NCI-H2227 (cell line): Measurements from ENCODE around the gene RPS18.
A peak's percentile ranks its signal among the peaks of the same experiment; 100 is the strongest.

Experiments used
- DNase-seq: peaks from one replicate; lab custom pipeline; 2025; ENCODE audit not compliant: unreplicated experiment; lab: John Stamatoyannopoulos, UW

Gene RPS18

GRCh38 chr6:33314515-33314942, 42.7 kb downstream of the RPS18 start:
- peak; percentile 83 for DNase-seq

GRCh38 chr6:33314943-33315792, 43.3 kb downstream of the RPS18 start:
- DNase-seq: peak; percentile 73

GRCh38 chr6:33315793-33316602, 44.1 kb downstream of the RPS18 start:
- no peak for DNase-seq

GRCh38 chr6:33316603-33317418, 44.9 kb downstream of the RPS18 start:
- DNase-seq: no peak

GRCh38 chr6:33317419-33317668, 45.5 kb downstream of the RPS18 start:
- DNase-seq: no peak

GRCh38 chr6:33317669-33318425, 46.0 kb downstream of the RPS18 start, which contains the start of gene ZBTB22:
TSS of gene ZBTB22 (minus strand) at chr6:33317744. CDS start at chr6:33316916, 828 bp downstream.
- peak; percentile 99 for DNase-seq

GRCh38 chr6:33318426-33319073, 46.7 kb downstream of the RPS18 start:
- no peak for DNase-seq

- DNase-seq: no peak
Observed at GRCh38 chr6:33319939-33320314, 48.1 kb downstream of the RPS18 start.

GRCh38 chr6:33320315-33321181, 48.7 kb downstream of the RPS18 start:
- DNase-seq: no peak

- no peak for DNase-seq
Observed at GRCh38 chr6:33321227-33321626, 49.4 kb downstream of the RPS18 start.

- DNase-seq: peak; percentile 78
Observed at GRCh38 chr6:33323623-33323948, 51.7 kb downstream of the RPS18 start.

GRCh38 chr6:33324125-33324524, 52.2 kb downstream of the RPS18 start:
- DNase-seq: peak; percentile 63
